GM21717 (cell line): Measurements from ENCODE around the gene GRIA4.

Experiments used
- ATAC-seq: cut with Tn5 transposase; IDR thresholded peaks from one replicate; pipeline ENCODE4 v1.9.1; 2021; ENCODE audit warnings: mild to moderate bottlenecking, moderate library complexity; ENCODE audit not compliant: unreplicated experiment

GRIA4 gene

DNA sequence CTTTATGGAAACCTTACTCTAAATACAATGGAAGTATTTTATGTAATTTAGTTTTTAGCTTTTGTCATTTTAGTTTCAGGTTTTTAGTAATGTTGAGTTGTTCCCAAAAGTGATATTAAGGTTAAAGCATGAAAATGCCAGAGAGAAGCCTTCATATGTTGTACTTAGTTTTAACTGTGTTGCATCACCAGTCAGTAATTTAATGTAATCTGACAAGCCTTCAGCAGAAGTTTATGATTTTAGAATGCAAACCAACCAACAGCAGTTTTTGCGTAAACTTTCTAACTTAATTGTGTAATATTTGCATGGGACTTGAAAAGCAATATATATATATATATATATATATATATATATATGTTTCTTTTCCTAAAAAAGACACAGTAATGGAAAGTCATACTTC lies 301.6 kb downstream of the GRIA4 start:
- ATAC-seq, result no peak

GRCh38 chr11:105912666-105913065 lies 302.8 kb downstream of the GRIA4 start:
- no peak for ATAC-seq

DNA sequence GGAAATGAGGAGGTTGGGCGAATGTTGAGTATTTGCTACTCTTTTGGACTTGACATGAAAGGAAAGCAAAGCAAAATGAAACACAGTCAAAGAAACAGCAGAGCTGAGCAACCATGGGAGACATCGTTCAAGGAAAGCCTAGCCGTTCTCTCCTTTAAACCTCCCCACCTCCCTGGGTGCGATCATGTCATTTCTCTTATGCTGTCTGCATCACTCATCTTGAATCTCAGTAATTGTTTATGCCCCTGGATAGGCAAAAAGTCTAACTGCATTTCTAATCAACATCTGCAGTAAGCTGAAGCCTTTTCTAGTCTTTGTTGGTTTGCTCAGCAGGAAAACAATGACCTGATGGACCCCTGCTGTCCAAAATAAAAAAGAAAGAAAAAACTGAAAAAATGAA lies 305.1 kb downstream of the GRIA4 start:
- ATAC-seq, result no peak

DNA sequence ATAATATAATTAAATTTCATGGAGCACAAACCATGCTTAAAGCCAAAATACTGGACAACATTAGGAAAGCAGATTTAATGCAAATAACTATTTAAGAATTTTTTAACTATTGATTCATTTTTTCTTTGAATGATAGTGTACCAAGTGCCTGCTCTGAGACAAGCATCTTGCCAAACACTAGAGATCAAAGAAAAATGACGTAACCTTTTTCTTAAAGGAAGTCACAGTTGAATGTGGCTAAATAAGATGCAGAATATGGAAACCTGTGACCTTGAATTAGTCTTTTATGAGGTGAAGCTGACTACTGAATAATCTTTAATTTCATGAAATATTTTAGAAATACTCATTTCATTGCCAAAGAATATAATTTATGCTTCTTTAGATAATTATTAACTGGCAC lies 308.2 kb downstream of the GRIA4 start:
- no peak for ATAC-seq

DNA sequence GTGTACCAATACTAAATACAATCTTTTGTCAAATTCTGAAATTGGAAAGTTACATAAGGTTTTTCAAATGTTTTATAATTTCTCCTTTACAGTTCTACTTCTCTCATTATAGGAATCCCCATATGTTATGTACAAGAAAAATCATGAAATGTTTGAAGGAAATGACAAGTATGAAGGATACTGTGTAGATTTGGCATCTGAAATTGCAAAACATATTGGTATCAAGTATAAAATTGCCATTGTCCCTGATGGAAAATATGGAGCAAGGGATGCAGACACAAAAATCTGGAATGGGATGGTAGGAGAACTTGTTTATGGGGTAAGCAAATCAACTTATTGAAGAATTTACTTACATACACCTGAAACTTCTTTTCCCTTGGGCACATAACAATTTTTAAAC lies 308.7 kb downstream of the GRIA4 start:
- ATAC-seq, result no peak

GRCh38 chr11:105923252-105923651 lies 313.4 kb downstream of the GRIA4 start:
- ATAC-seq, result no peak

GRCh38 chr11:105923807-105924206 lies 313.9 kb downstream of the GRIA4 start:
- no peak for ATAC-seq

GRCh38 chr11:105929084-105929955 lies 319.4 kb downstream of the GRIA4 start:
- no peak for ATAC-seq

- no peak for ATAC-seq
Measured at GRCh38 chr11:105933695-105934094, 323.8 kb downstream of the GRIA4 start.

- ATAC-seq, result no peak
Measured at GRCh38 chr11:105935791-105936190, 325.9 kb downstream of the GRIA4 start.

DNA sequence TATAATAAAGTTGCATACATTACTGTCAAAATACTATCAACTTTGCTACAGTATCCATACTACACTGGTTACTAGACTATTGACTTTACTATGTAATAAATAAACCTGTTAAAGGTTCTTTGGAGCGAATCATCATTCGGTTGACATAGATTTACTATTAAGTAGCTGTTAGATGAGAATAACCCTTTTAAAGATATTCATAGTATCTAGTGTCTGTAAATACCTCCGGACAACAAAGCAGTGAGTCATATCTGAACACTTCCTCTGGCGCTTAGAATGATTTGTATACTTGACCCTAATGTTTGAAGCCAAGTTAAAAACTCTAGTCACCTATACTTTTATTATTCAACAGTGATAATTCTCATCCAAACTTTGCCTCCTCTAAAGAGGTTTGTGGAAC lies 327.5 kb downstream of the GRIA4 start:
- ATAC-seq, result no peak

DNA sequence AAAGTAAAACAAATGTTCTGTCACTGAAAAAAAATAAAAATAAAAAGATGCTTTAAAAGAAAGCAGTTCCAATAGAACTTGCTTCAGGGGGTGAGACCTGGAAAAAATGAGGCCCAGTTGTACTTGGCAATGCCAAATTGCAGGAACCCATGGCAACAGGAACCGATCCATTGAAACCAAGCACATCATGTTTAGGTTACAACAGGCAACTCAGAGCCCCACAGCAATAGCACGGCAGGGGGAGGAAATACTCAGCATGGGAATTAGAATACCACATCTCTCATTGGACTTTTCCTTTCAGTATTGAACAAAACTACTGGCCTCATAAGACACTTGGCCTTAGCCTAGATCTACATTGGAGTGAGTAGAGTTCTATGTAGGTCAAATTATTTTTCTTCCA lies 327.9 kb downstream of the GRIA4 start:
- no peak for ATAC-seq

GRCh38 chr11:105942921-105943320 lies 333.0 kb downstream of the GRIA4 start:
- no peak for ATAC-seq

DNA sequence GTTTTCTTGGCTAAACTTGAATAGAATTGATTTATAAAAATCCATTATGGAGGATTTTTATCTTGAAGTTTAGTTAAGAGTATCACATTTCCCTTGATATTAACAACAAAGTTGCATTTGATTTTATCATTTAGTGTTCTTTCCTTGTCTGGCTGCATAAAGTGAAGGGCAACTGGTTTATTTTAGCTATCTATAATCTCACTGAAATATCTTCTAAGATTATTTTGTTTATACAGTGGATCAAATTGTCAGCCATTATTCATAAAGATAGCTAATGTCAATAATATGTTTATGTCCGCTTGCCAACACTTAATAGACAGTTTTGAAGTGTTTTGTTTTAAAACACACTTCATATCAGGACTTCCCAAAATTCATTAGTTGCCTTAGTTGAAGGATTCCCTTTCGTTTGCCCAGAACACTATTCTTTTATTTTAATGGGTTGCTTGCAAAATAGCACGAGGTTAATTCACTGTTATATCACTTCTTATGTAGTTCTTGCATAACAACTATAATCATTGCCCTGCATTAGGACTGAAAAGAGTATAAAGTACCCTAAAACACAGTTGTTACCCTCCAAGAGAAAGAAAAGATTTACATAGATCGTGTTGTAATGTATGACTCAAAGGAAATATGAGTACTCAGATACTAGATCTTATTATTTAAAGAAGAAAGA lies 339.2 kb downstream of the GRIA4 start:
- ATAC-seq, result no peak

DNA sequence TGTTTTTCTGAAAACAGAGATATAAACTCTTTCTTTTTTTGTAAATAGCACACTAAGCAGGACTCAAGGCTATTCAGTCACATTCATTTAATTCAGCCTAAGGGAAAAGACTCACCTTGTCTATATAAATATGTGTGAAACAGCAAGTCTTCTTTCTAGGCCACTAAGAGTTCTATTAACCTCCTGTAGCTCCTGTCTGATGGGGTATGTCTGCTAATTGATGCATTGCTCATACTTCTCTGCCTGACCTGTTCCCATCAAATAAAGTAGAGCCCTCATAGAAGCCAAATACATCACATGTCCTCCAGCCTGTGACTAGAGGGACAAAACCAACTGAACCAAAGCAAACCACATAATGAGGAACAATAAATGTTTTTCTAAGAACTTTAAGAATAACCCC lies 344.0 kb downstream of the GRIA4 start:
- no peak for ATAC-seq

DNA sequence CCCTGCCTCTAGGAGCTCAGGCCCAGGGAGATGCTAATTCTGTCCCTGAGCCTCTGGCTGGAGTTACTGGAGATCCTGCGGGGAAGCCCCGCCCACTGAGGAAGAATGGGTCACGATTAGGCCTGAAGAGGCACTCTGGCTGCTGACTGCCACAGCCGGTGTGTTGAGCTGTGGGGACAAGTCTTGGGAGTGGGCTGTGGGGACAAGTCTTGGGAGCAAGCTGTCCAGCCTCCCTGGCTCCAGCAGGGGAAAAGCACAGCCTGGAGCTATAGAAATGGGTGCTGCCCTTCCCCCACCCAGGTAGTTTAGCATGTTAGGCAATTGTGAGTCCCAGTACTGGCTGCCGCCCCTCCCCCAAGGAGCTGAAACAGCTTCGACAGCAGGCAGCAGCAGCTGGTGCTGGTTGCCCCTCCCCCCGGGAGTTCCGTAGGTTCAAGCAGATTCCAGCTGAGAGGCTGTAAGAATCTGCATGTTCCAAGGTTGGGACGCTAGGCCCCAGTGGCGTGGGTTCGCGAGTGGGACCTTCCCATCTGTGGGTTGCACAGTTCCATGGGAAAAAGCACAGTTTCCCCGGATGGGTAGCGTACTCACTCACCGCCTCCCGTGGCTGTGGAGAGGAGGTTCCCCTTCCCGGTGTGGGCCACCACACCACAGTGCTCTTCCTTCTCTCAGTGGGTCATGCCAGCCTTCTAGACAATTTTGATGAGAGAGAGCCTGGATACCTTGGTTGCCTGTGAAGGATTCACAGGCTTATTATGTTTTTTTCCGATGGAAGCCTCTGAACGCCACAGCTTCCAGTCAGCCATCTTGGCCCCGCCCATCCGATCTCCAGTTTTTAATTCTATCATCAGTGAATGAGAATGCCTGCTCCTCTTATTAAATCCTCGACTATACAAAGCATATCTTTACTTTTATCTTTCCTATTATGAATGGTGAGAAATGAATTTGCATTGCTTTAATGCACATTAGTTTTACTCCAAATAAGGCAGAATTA lies 350.7 kb downstream of the GRIA4 start:
- ATAC-seq, result no peak

- no peak for ATAC-seq
Measured at GRCh38 chr11:105968021-105968697, 358.3 kb downstream of the GRIA4 start.

DNA sequence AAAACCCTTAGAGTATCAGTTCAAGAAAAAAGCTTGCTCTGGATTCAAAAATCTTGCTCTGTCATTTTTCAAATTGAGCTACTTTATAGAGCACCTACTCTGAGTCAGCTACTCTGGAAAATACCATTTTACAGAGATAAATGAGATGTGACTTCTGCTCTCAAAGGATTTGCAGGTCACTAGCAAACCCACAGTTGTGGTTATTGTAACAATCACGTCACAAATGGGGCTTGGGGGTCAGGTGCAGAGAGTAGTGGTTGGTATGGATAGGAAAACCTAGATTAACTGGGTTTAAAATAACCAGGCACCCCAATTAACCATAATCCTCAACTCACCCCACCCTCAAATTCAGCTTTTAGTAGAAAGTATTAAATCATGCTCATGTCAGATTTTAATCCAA lies 359.9 kb downstream of the GRIA4 start:
- no peak for ATAC-seq

DNA sequence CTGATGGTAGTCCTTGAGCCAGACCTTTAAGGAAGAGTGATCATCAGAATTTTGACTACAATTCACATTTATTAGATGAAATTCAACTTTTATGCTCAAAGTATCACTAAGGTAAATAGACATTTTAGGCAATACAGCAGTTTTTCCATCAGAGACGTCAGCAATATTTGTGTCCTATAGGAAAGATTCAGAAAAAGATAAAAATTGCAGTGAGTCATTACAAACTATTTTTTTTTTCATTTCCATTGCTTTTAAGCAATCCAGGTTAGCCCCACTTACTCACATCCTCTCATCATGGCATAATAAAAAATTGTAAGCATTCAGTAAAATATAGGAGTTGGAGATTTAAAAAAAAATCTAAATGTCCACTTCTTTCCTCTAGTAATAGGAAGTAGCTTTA lies 365.3 kb downstream of the GRIA4 start:
- no peak for ATAC-seq

DNA sequence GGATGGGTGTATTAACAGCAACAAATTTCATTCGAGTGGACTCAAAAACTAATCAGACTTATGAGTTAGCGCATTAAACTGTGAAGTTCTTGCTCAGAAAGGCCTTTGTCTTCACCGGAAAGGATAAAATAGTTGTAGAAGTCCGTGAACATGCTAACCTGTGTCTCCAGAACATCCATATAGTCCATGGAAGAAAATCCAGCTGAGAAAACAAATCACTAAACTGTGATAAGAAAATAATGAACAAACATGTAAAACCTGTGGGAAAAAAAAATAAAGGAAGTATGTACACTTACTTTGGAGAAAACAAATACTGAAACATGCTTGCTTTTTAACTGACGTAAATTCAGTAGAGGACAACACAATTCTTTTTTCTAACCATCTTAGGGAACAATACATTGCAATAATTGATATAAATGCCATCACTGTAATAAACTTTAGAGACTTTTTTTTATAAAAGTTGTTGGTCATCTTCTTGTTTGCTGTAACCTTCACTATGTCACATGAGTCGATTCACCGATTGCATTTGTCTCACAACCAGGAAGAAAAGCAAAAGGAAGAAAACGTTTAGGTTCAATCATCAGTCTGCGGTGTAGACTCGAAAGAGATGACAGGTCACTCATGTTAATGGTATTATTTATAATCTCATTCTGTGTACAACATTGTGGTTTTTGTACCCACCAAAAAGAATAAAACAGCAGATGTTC lies 370.3 kb downstream of the GRIA4 start:
- no peak for ATAC-seq
